Upper lobe of right lung (tissue), 1 donor: Measurements from ENCODE around the gene TRIM65. TPM values are rescaled to one million over a fixed set of nuclear protein-coding genes. Genes with fewer than 3 reads are reported as not detected.

ENCODE experiments used
- ATAC-seq: fragments of 200-7000 bp; cut with Tn5 transposase; one replicate; pipeline ENCODE4 v1.9.1; 2020; ENCODE audit warnings: mild to moderate bottlenecking, moderate library complexity
- DNase-seq: peaks from one replicate; pipeline ENCODE4 v3.0.0-alpha.2; 2020
- H3K27ac ChIP-seq: fragments of 200-600 bp; one replicate; pipeline ENCODE4 v1.8.0; 2022
- H3K27me3 ChIP-seq: fragments of 200-600 bp; one replicate; pipeline ENCODE4 v1.8.0; 2022; ENCODE audit warnings: mild to moderate bottlenecking
- H3K36me3 ChIP-seq: fragments of 200-600 bp; one replicate; pipeline ENCODE4 v1.8.0; 2022
- H3K4me1 ChIP-seq: fragments of 200-600 bp; one replicate; pipeline ENCODE4 v1.8.0; 2022
- H3K4me3 ChIP-seq: fragments of 200-600 bp; one replicate; pipeline ENCODE4 v1.8.0; 2022; ENCODE audit warnings: mild to moderate bottlenecking
- H3K9me3 ChIP-seq: fragments of 200-600 bp; one replicate; pipeline ENCODE4 v1.8.0; 2022
- CTCF ChIP-seq: fragments of 200-600 bp; IDR thresholded peaks from one replicate; pipeline ENCODE4 v1.8.0; 2022; ENCODE audit warnings: antibody characterized with exemption
- intact Hi-C: fragments of 100-400 bp; cut with DNase I; formaldehyde crosslinking; loops from one replicate; pipeline ENCODE4 v1.11.0; 2022
- total RNA-seq: library from RNA; stranded (reverse); fragmentation: NEBNext Ultra II Directional; extraction: Animal tissue kit (Norgen Biotek cat#: 25700); gene quantifications from one replicate; pipeline ENCODE4 v1.2.1, GENCODE V29; 2021
- donor health status: DM: no; HTN: yes; CAD: no; lungs with severe emphysema.

Gene TRIM65
- total RNA-seq, 1 donor from 2014 or later = 28.7 TPM

GRCh38 chr17:75922173-75922961 lies 25.6 kb upstream of the TRIM65 start:
- no peak overlapping the region for H3K27ac ChIP-seq
- no peak overlapping the region for H3K4me3 ChIP-seq
- no peaks in the 10 kb centered on the region for H3K9me3 ChIP-seq
- no peaks in the 10 kb centered on the region for H3K36me3 ChIP-seq
- ATAC-seq = no peak
- H3K27me3 ChIP-seq = no peaks in the 10 kb centered on the region
- no peak for DNase-seq
- intact Hi-C loops = no loop called here
- TF ChIP-seq CTCF = no peak
- no peaks in the 10 kb centered on the region for H3K4me1 ChIP-seq

- intact Hi-C loops = no loop called here
- DNase-seq = no peak
- Histone ChIP-seq H3K36me3 (no peaks in the 10 kb centered on the region), H3K9me3 (no peaks in the 10 kb centered on the region), H3K4me3 (no peak overlapping the region), H3K27ac (no peak overlapping the region), H3K4me1 (no peaks in the 10 kb centered on the region), H3K27me3 (no peaks in the 10 kb centered on the region)
- no peak for TF ChIP-seq CTCF
- no peak for ATAC-seq
Measured at GRCh38 chr17:75921596-75921995, 24.8 kb upstream of the TRIM65 start.

- Histone ChIP-seq H3K27me3 (no peaks in the 10 kb centered on the region), H3K9me3 (no peaks in the 10 kb centered on the region), H3K27ac (no peak overlapping the region), H3K4me1 (no peaks in the 10 kb centered on the region), H3K36me3 (no peaks in the 10 kb centered on the region), H3K4me3 (no peak overlapping the region)
- intact Hi-C loops = no loop called here
- DNase-seq (no peak), ATAC-seq (peak; percentile 7)
- no peak for TF ChIP-seq CTCF
Measured at GRCh38 chr17:75920045-75920560, 23.4 kb upstream of the TRIM65 start.

GRCh38 chr17:75919611-75920010 lies 22.9 kb upstream of the TRIM65 start:
- TF ChIP-seq CTCF = no peak
- Histone ChIP-seq H3K9me3 (no peaks in the 10 kb centered on the region), H3K4me3 (no peak overlapping the region), H3K27ac (no peak overlapping the region), H3K36me3 (no peaks in the 10 kb centered on the region), H3K4me1 (no peaks in the 10 kb centered on the region), H3K27me3 (no peaks in the 10 kb centered on the region)
- ATAC-seq = no peak
- DNase-seq = no peak
- intact Hi-C loops = no loop called here

- H3K27me3 ChIP-seq = no peaks in the 10 kb centered on the region
- TF ChIP-seq CTCF = no peak
- intact Hi-C loops = no loop called here
- no peaks in the 10 kb centered on the region for H3K4me1 ChIP-seq
- no peak overlapping the region for H3K27ac ChIP-seq
- DNase-seq (no peak), ATAC-seq (no peak)
- no peaks in the 10 kb centered on the region for H3K36me3 ChIP-seq
- H3K9me3 ChIP-seq = no peaks in the 10 kb centered on the region
- H3K4me3 ChIP-seq = no peak overlapping the region
Measured at GRCh38 chr17:75917917-75918445, 21.2 kb upstream of the TRIM65 start.
